Prostate gland (tissue), 2 donors: ENCODE results near the gene LPAR3.

Experiments
- CTCF ChIP-seq, 4 experiments: fragments of 200-600 bp in 2 of 4; fragments of 450-650 bp in 2 of 4; sonication (generic) in 2 of 4; IDR thresholded peaks; 1 replicate in 3 of 4; 2 replicates in 1 of 4; pipeline ENCODE4 v1.5.1; 2016 to 2019; ENCODE audit warnings: antibody characterized with exemption in 4 of 4, mild to moderate bottlenecking in 2 of 4, moderate library complexity in 2 of 4
- POLR2AphosphoS5 ChIP-seq: sonication (generic); formaldehyde crosslinking; IDR thresholded peaks from one replicate; pipeline ENCODE4 v1.6.1; 2017; ENCODE audit warnings: antibody characterized with exemption

GRCh38 chr1:84940481-84940880, 47.5 kb upstream of the LPAR3 start:
- TF ChIP-seq CTCF (IDR thresholded peaks at IDR 0.05) (no peak), POLR2AphosphoS5 (no peak)
